Posterior cingulate gyrus (tissue), 11 donors: ENCODE data around the gene MXI1.
A peak's percentile ranks its signal among the peaks of the same experiment; 100 is the strongest.

ENCODE experiments used
- DNase-seq, 10 donors: peaks; one replicate each; pipeline versions ENCODE4 v3.0.0 to v3.0.0-alpha.2; 2020 to 2021; ENCODE audit warnings: mixed read lengths in 3 of 10
- intact Hi-C: fragments of 100-400 bp; cut with DNase I; formaldehyde crosslinking; loops from one replicate; pipeline ENCODE4 v1.15.1; 2023

MXI1 gene

GRCh38 chr10:110212119-110213006 lies 5.0 kb downstream of the MXI1 start:
- intact Hi-C loops: loop anchor here (1.0 kb wide), 1 partner anchor 13 kb away; no protein-coding TSS in a partner anchor
- DNase-seq: no peak

- intact Hi-C loops: no loop called here
- no peak for DNase-seq
Measured at GRCh38 chr10:110214371-110214826, 7.0 kb downstream of the MXI1 start.

GRCh38 chr10:110215286-110216170 lies 8.1 kb downstream of the MXI1 start:
- DNase-seq: no peak
- intact Hi-C loops: no loop called here

GRCh38 chr10:110216240-110216639 lies 8.8 kb downstream of the MXI1 start:
- DNase-seq: no peak
- intact Hi-C loops: no loop called here

- intact Hi-C loops: no loop called here
- DNase-seq: no peak
Measured at GRCh38 chr10:110216942-110217661, 9.7 kb downstream of the MXI1 start.

- no peak for DNase-seq
- intact Hi-C loops: no loop called here
Measured at GRCh38 chr10:110217662-110218008, 10.2 kb downstream of the MXI1 start.

- intact Hi-C loops: no loop called here
- peak in 1 of 10 donors; percentile 48 for DNase-seq
Measured at GRCh38 chr10:110218632-110219031, 11.2 kb downstream of the MXI1 start.

- intact Hi-C loops: loop anchor here (10.0 kb wide), 1 partner anchor 215 kb away; the partner anchor contains the start of gene ADD3
- DNase-seq: no peak
Measured at GRCh38 chr10:110219884-110220283, 12.5 kb downstream of the MXI1 start.

- peak in 5 of 10 donors; percentile 37 to 84 (median 50) for DNase-seq
- intact Hi-C loops: loop anchor here (10.0 kb wide), 1 partner anchor 216 kb away; the partner anchor contains the start of gene ADD3
Measured at GRCh38 chr10:110220398-110220797, 13.0 kb downstream of the MXI1 start.

GRCh38 chr10:110221044-110221720 lies 13.8 kb downstream of the MXI1 start:
- no peak for DNase-seq
- intact Hi-C loops: loop anchor here (1.0 to 10.0 kb wide), 2 partner anchors 10 to 216 kb away; partner anchors contain the start of gene ADD3

GRCh38 chr10:110221721-110222261 lies 14.4 kb downstream of the MXI1 start:
- peak; percentile 49 to 96 (median 76) for DNase-seq
- intact Hi-C loops: loop anchor here (1.0 to 10.0 kb wide), 2 partner anchors 10 to 217 kb away; partner anchors contain the start of gene ADD3

GRCh38 chr10:110222641-110223297 lies 15.4 kb downstream of the MXI1 start:
- intact Hi-C loops: loop anchor here (10.0 kb wide), 1 partner anchor 218 kb away; the partner anchor contains the start of gene ADD3
- no peak for DNase-seq

- peak in 1 of 10 donors; percentile 71 for DNase-seq
Measured at GRCh38 chr10:110223298-110223925, 16.0 kb downstream of the MXI1 start.

GRCh38 chr10:110224992-110225391 lies 17.6 kb downstream of the MXI1 start:
- no peak for DNase-seq
- intact Hi-C loops: loop anchor here (1.0 to 10.0 kb wide), 3 partner anchors 13 to 220 kb away; partner anchors contain the start of gene ADD3

More at GRCh38 chr10:110223298-110223925, 16.0 kb downstream of the MXI1 start:
- intact Hi-C loops: loop anchor here (10.0 kb wide), 1 partner anchor 219 kb away; the partner anchor contains the start of gene ADD3

GRCh38 chr10:110225441-110225755 lies 18.0 kb downstream of the MXI1 start:
- intact Hi-C loops: loop anchor here (1.0 to 10.0 kb wide), 3 partner anchors 13 to 221 kb away; partner anchors contain the start of gene ADD3
- no peak for DNase-seq

GRCh38 chr10:110225756-110226542 lies 18.5 kb downstream of the MXI1 start:
- DNase-seq: peak; percentile 85 to 99 (median 90)
- intact Hi-C loops: loop anchor here (1.0 to 10.0 kb wide), 6 partner anchors 14 to 221 kb away; partner anchors contain the start of genes ADD3 and SMNDC1

- intact Hi-C loops: loop anchor here (2.0 to 10.0 kb wide), 4 partner anchors 44 to 222 kb away; partner anchors contain the start of genes ADD3 and SMNDC1
- DNase-seq: peak; percentile 78 to 98 (median 82)
Measured at GRCh38 chr10:110226543-110226925, 19.1 kb downstream of the MXI1 start.
